Lower leg skin (tissue), 4 donors: ENCODE results near the gene TSPAN2. TPM values are rescaled to one million over a fixed set of nuclear protein-coding genes. Genes with fewer than 3 reads are reported as not detected.

Experiments
- DNase-seq, 2 donors: peaks; one replicate each; pipeline ENCODE4 v3.0.0-alpha.2; 2019; ENCODE audit warnings: low spot score in 2 of 2
- H3K4me3 ChIP-seq: fragments of 200-600 bp; sonication (generic); 2 replicates; pipeline ENCODE4 v1.5.1; 2017; ENCODE audit warnings: mild to moderate bottlenecking, low read depth; ENCODE audit not compliant: poor library complexity, severe bottlenecking
- POLR2A ChIP-seq, 2 donors: fragments of 450-650 bp; IDR thresholded peaks; one replicate each; pipeline ENCODE4 v1.6.1; 2016 to 2017; ENCODE audit warnings: antibody characterized with exemption in 2 of 2, mild to moderate bottlenecking in 1 of 2, moderate library complexity in 1 of 2
- WGBS, 2 donors: methylation state at CpG; one replicate each; pipeline ENCODE4 v1.1.5; 2018; 5-methylcytosine and 5-hydroxymethylcytosine counted together
- intact Hi-C: fragments of 100-400 bp; cut with DNase I; formaldehyde crosslinking; loops from one replicate; pipeline ENCODE4 v1.15.0; 2023; ENCODE audit warnings: low total_unique reads
- total RNA-seq, 4 donors: library from RNA; depleted of rRNA; stranded (reverse); fragments of >200 nt; gene quantifications; one replicate each; pipeline ENCODE4 v1.1.0, GENCODE V29; 2016
- TF ChIP-seq, protein P1 (sequence below), 3 donors: fragments of 450-650 bp; IDR thresholded peaks; one replicate each; pipeline ENCODE4 v1.5.1; 2016; ENCODE audit warnings: antibody characterized with exemption in 3 of 3, mild to moderate bottlenecking in 3 of 3, moderate library complexity in 2 of 3

Gene TSPAN2
- total RNA-seq, 4 donors from 2014 or later = 0.46 to 4.5 (median 2.2) TPM

DNA sequence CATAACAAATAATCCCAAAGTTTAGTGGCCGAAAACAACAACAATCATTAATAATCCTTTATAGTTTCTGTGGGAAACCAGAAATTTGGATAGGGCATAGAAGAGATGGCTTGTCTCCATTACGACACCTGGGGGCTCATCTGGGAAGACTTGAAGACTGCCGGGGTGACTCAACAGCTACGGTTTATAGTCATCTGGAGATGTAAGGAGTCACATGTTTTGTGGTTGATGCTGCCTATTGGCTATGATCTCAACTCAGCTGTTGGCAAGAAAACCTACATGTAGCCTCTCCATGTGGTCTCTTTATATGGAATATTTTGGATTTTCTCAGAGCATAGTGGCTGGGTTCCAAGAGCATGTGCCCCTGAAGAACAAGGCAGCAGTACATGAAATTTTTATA is 29.3 kb upstream of the TSPAN2 start:
- WGBS, 2 donors = 62 to 76% methylated on average over 4 of the region's 4 CpGs
- DNase-seq = no peak
- H3K4me3 ChIP-seq = no peak overlapping the region
- TF ChIP-seq, protein P1, sequence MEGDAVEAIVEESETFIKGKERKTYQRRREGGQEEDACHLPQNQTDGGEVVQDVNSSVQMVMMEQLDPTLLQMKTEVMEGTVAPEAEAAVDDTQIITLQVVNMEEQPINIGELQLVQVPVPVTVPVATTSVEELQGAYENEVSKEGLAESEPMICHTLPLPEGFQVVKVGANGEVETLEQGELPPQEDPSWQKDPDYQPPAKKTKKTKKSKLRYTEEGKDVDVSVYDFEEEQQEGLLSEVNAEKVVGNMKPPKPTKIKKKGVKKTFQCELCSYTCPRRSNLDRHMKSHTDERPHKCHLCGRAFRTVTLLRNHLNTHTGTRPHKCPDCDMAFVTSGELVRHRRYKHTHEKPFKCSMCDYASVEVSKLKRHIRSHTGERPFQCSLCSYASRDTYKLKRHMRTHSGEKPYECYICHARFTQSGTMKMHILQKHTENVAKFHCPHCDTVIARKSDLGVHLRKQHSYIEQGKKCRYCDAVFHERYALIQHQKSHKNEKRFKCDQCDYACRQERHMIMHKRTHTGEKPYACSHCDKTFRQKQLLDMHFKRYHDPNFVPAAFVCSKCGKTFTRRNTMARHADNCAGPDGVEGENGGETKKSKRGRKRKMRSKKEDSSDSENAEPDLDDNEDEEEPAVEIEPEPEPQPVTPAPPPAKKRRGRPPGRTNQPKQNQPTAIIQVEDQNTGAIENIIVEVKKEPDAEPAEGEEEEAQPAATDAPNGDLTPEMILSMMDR (IDR thresholded peaks at IDR 0.05) = no peak
- TF ChIP-seq POLR2A (IDR thresholded peaks at IDR 0.05) = no peak
- intact Hi-C loops = loop anchor here (10.0 kb wide), 1 partner anchor 144 kb away; no protein-coding TSS in a partner anchor

- DNase-seq = no peak
- TF ChIP-seq, protein P1 (IDR thresholded peaks at IDR 0.05) = no peak
- no peak for TF ChIP-seq POLR2A (IDR thresholded peaks at IDR 0.05)
- H3K4me3 ChIP-seq = no peak overlapping the region
- intact Hi-C loops = loop anchor here (10.0 kb wide), 1 partner anchor 143 kb away; no protein-coding TSS in a partner anchor
Measured at GRCh38 chr1:115118086-115118485, 28.8 kb upstream of the TSPAN2 start.

- DNase-seq = no peak
- TF ChIP-seq, protein P1 (IDR thresholded peaks at IDR 0.05) = no peak
- no peak for TF ChIP-seq POLR2A (IDR thresholded peaks at IDR 0.05)
- 63 to 70% methylated on average over 1 of the region's 1 CpG for WGBS, 2 donors
- intact Hi-C loops = loop anchor here (10.0 kb wide), 1 partner anchor 142 kb away; no protein-coding TSS in a partner anchor
- H3K4me3 ChIP-seq = no peak overlapping the region
Measured at GRCh38 chr1:115117298-115117697, 28.0 kb upstream of the TSPAN2 start.

DNA sequence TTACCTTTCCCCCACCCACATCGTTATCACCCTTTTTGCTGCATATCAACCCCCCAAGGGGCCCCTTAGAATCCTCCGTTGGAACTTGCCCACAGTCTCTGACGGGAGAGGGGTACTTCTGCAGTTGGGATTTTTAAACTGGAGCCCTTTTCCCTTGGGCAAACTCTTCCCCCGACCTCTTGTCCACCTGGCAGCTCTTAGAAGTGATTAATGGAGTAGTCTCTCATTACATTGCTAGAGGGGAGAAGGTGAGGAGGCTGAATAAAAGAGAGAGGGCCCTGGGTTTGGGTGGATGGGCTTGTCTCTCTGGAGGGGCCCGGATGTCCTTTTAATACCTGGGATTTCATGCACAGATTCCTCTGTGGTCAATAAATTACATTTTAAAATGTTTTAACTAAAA is 27.2 kb upstream of the TSPAN2 start:
- DNase-seq = no peak
- no peak overlapping the region for H3K4me3 ChIP-seq
- TF ChIP-seq, protein P1 (IDR thresholded peaks at IDR 0.05) = no peak
- no peak for TF ChIP-seq POLR2A (IDR thresholded peaks at IDR 0.05)
- intact Hi-C loops = loop anchor here (10.0 kb wide), 1 partner anchor 142 kb away; no protein-coding TSS in a partner anchor
- 65 to 72% methylated on average over 5 of the region's 5 CpGs for WGBS, 2 donors

DNA sequence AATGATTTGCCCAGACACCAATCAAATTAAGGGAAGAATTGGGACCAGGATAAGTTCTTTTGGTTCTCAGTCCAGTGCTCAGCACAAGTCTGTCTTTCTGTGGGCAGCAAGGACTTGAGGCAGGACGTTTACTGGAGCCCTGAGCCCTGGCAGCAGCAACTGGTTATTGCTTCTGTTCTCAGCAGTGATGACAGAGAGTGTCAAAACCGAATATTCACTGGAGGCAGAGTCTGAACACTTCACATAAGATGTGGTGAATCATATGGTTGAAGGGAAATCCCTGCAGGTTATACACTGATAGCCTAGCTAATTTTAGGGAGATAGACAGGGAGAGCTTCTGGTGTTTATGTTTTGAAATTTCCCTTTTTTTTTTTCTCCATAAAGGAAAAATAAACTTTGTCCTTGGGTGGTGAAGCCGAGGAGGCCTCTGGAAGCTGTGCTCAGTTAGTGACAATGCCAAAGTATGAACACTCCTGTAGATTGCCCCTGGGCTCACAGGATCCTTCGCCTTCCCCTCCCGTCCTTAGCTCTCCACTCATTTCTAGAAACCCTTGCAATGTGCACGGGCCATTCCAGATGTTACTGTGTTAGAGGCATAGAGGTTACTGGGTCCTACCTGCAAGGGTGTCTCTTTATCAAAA is 26.3 kb upstream of the TSPAN2 start:
- intact Hi-C loops = loop anchor here (10.0 kb wide), 1 partner anchor 141 kb away; no protein-coding TSS in a partner anchor
- DNase-seq = no peak
- H3K4me3 ChIP-seq = no peak overlapping the region
- WGBS, 2 donors = 75 to 77% methylated on average over 6 of the region's 6 CpGs
- TF ChIP-seq POLR2A (IDR thresholded peaks at IDR 0.05) = no peak
- TF ChIP-seq, protein P1 (IDR thresholded peaks at IDR 0.05) = no peak
